Measurements from ENCODE around the gene FNDC7. TPM values are rescaled to one million over a fixed set of nuclear protein-coding genes. Genes with fewer than 3 reads are reported as not detected.

The FNDC7 gene
- total and polyA plus RNA-seq, 10 of the 15 experiments (the other 5 are each of a cell fraction or from before 2014, with no cell fraction given) = not detected

GRCh38 chr1:108785880-108786279 is 73.2 kb downstream of the FNDC7 start (continued):
- TF ChIP-seq IRF4 (IDR thresholded peaks at IDR 0.05; ENCODE audit: low read depth, low read length) (no peak), TBL1XR1 (IDR thresholded peaks at IDR 0.05; ENCODE audit: low read depth, low read length) (no peak), POLR2A (IDR thresholded peaks at IDR 0.05; ENCODE audit: low read depth, low read length) (no peak), TAF1 (IDR thresholded peaks at IDR 0.05; ENCODE audit: borderline replicate concordance, low read depth, low read length) (no peak), ZNF622 (IDR thresholded peaks at IDR 0.05) (no peak), SREBF2 (IDR thresholded peaks at IDR 0.05; ENCODE audit: low read length) (no peak), RB1 (IDR thresholded peaks at IDR 0.05; ENCODE audit: borderline replicate concordance) (no peak), PAX5 (IDR thresholded peaks at IDR 0.05; ENCODE audit: borderline replicate concordance, low read depth, low read length) (no peak)

DNA sequence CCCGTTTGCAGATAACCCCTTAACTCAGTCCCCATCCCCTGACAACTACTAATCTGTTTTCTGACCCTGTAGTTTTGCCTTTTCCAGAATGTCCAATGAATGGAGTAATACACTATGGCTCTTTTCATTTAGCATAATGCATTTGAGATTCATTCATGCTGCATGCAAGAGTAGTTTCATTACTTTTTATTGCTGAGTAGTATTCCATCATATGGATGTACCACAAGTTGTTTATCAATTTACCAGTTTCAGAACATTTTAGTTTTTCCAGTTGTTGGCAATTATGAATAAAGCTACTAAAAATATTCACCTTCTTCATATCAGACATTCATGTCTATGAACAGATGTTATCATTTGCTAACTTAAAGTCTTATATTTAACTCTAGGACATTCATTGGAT is 79.1 kb downstream of the FNDC7 start:
- peaks cover 0 to 3% of the 10 kb centered on the region in 2 experiments; a peak in 1 of 4 replicates for H3K36me3 ChIP-seq (ENCODE audit: control insufficient read depth in 2 of 2, insufficient read depth in 2 of 2, low read length in 1 of 2)
- H3K27ac ChIP-seq (ENCODE audit: control insufficient read depth, insufficient read depth) = no peak overlapping the region
- no peaks in the 10 kb centered on the region for H3K79me2 ChIP-seq (ENCODE audit: control insufficient read depth, insufficient read depth, low read length)
- TF ChIP-seq ZNF687 (IDR thresholded peaks at IDR 0.05) (no peak), SREBF2 (IDR thresholded peaks at IDR 0.05; ENCODE audit: low read length) (no peak), TAF1 (IDR thresholded peaks at IDR 0.05; ENCODE audit: borderline replicate concordance, low read depth, low read length) (no peak), ZBED1 (IDR thresholded peaks at IDR 0.05; ENCODE audit: borderline replicate concordance) (no peak)
- no peak overlapping the region for H3K4me2 ChIP-seq (ENCODE audit: control insufficient read depth, insufficient read depth)
- H3K9ac ChIP-seq (ENCODE audit: control insufficient read depth, insufficient read depth, low read length) = no peak overlapping the region
- no peaks in the 10 kb centered on the region for H4K20me1 ChIP-seq (ENCODE audit: control insufficient read depth, insufficient read depth)
- RAD21 ChIA-PET (ENCODE audit: unreplicated experiment) = no interaction called here
- H3K27me3 ChIP-seq (replicated peaks in 1 of 2; ENCODE audit: control insufficient read depth in 2 of 2, insufficient read depth in 2 of 2, low read length in 1 of 2) = no peaks in the 10 kb centered on the region
- no TSS peak for BruUV-seq (replicated peaks)
- H3K4me3 ChIP-seq = no peak overlapping the region
- DNase-seq (ENCODE audit: low read depth, low spot score) (no peak), FAIRE-seq (no peak), ATAC-seq (no peak)
- 11% methylated on average over 1 of the region's 1 CpG for WGBS (ENCODE audit: insufficient coverage, insufficient replicate concordance, low lambda C conversion rate, missing lambda C conversion rate)
- peaks cover 7% of the 10 kb centered on the region; the same call in 2 of the 3 replicates for H3K9me3 ChIP-seq (replicated peaks; ENCODE audit: control insufficient read depth, insufficient read depth, low read length)
- in situ Hi-C loops (cut with MboI) (no loop called here), intact Hi-C loops (cut with micrococcal nuclease; ENCODE audit: unreplicated experiment) (no loop called here)
- POLR2A ChIA-PET = no interaction called here
- no peaks in the 10 kb centered on the region for H3K4me1 ChIP-seq (ENCODE audit: control insufficient read depth, insufficient read depth, low read length)
- CTCF ChIA-PET = no interaction called here
- no peak overlapping the region for H2AFZ ChIP-seq (ENCODE audit: control insufficient read depth, low read depth, low read length)
- SMC1A ChIA-PET (ENCODE audit: uncharacterized antibody, unreplicated experiment) = no interaction called here

Other genes with a start within 250 kb of the FNDC7 start
- gene EEIG2, start 152.8 kb upstream of the FNDC7 start, total RNA-seq (2014; rRNA removed) = 14.3 and 16.7 TPM in 2 replicates
- gene EEIG2, start 152.8 kb upstream of the FNDC7 start, total RNA-seq (2014; rRNA removed; fragmentation: Illumina TruSeq; extraction: Trizol) = 16.2 and 17.4 TPM in 2 replicates
- gene EEIG2, start 152.8 kb upstream of the FNDC7 start, total RNA-seq (2021) = 16.2 and 17.2 TPM in 2 replicates
- 8.1 and 12.1 TPM in 2 replicates for gene EEIG2, start 152.8 kb upstream of the FNDC7 start, polyA plus RNA-seq (2011; rRNA removed)
- gene EEIG2, start 152.8 kb upstream of the FNDC7 start, polyA plus RNA-seq (2014; fragmentation: Illumina TruSeq; extraction: Trizol) = 12.3 and 19.1 TPM in 2 replicates
- 1 to 10 TPM; 3.5 to 4.9 TPM for gene EEIG2, start 152.8 kb upstream of the FNDC7 start, polyA plus RNA-seq (2014; fragmentation: Nextera tagmentation; extraction: Ambion mirVana)
- 8.0 and 11.5 TPM in 2 replicates for gene EEIG2, start 152.8 kb upstream of the FNDC7 start, polyA plus RNA-seq (2014; rRNA removed)
- 1 to 10 TPM; 1.4 to 1.5 TPM for gene EEIG2, start 152.8 kb upstream of the FNDC7 start, polyA plus RNA-seq (2016; fragmentation: Nextera tagmentation; extraction: Ambion mirVana)
- 8.1 and 9.0 TPM in 2 replicates for gene HENMT1, start 51.8 kb upstream of the FNDC7 start, total RNA-seq (2014; rRNA removed)
- 10.1 and 10.5 TPM in 2 replicates for gene HENMT1, start 51.8 kb upstream of the FNDC7 start, total RNA-seq (2014; rRNA removed; fragmentation: Illumina TruSeq; extraction: Trizol)
- gene HENMT1, start 51.8 kb upstream of the FNDC7 start, total RNA-seq (2021) = 6.0 and 8.3 TPM in 2 replicates
- gene HENMT1, start 51.8 kb upstream of the FNDC7 start, polyA plus RNA-seq (2011; rRNA removed) = 4.4 and 7.3 TPM in 2 replicates
- gene HENMT1, start 51.8 kb upstream of the FNDC7 start, polyA plus RNA-seq (2014; fragmentation: Illumina TruSeq; extraction: Trizol) = 10.7 and 13.6 TPM in 2 replicates
- 10 to 100 TPM; 13.6 to 15.2 TPM for gene HENMT1, start 51.8 kb upstream of the FNDC7 start, polyA plus RNA-seq (2014; fragmentation: Nextera tagmentation; extraction: Ambion mirVana)
- 7.1 and 8.7 TPM in 2 replicates for gene HENMT1, start 51.8 kb upstream of the FNDC7 start, polyA plus RNA-seq (2014; rRNA removed)
- gene HENMT1, start 51.8 kb upstream of the FNDC7 start, polyA plus RNA-seq (2016; fragmentation: Nextera tagmentation; extraction: Ambion mirVana) = 10 to 100 TPM; 13.0 to 15.6 TPM
- 35.6 and 37.8 TPM in 2 replicates for gene PRPF38B, start 20.6 kb upstream of the FNDC7 start, total RNA-seq (2014; rRNA removed)
- gene PRPF38B, start 20.6 kb upstream of the FNDC7 start, total RNA-seq (2014; rRNA removed; fragmentation: Illumina TruSeq; extraction: Trizol) = 47.5 and 49.2 TPM in 2 replicates
- 37.2 and 40.7 TPM in 2 replicates for gene PRPF38B, start 20.6 kb upstream of the FNDC7 start, total RNA-seq (2021)
- gene PRPF38B, start 20.6 kb upstream of the FNDC7 start, polyA plus RNA-seq (2011; rRNA removed) = 72.1 and 107 TPM in 2 replicates
- 79.2 and 107 TPM in 2 replicates for gene PRPF38B, start 20.6 kb upstream of the FNDC7 start, polyA plus RNA-seq (2014; fragmentation: Illumina TruSeq; extraction: Trizol)
- gene PRPF38B, start 20.6 kb upstream of the FNDC7 start, polyA plus RNA-seq (2014; fragmentation: Nextera tagmentation; extraction: Ambion mirVana) = 10 to 100 TPM; 32.9 to 37.9 TPM
- 65.8 and 69.0 TPM in 2 replicates for gene PRPF38B, start 20.6 kb upstream of the FNDC7 start, polyA plus RNA-seq (2014; rRNA removed)
- gene PRPF38B, start 20.6 kb upstream of the FNDC7 start, polyA plus RNA-seq (2016; fragmentation: Nextera tagmentation; extraction: Ambion mirVana) = 10 to 100 TPM; 48.1 to 53.8 TPM
- 19.6 and 25.6 TPM in 2 replicates for gene STXBP3, start 33.8 kb downstream of the FNDC7 start, total RNA-seq (2014; rRNA removed)
- 29.3 and 35.1 TPM in 2 replicates for gene STXBP3, start 33.8 kb downstream of the FNDC7 start, total RNA-seq (2014; rRNA removed; fragmentation: Illumina TruSeq; extraction: Trizol)
- gene STXBP3, start 33.8 kb downstream of the FNDC7 start, total RNA-seq (2021) = 20.3 and 26.6 TPM in 2 replicates
- gene STXBP3, start 33.8 kb downstream of the FNDC7 start, polyA plus RNA-seq (2011; rRNA removed) = 28.8 and 49.6 TPM in 2 replicates
- gene STXBP3, start 33.8 kb downstream of the FNDC7 start, polyA plus RNA-seq (2014; fragmentation: Illumina TruSeq; extraction: Trizol) = 26.4 and 31.5 TPM in 2 replicates
- 10 to 100 TPM; 21.7 to 23.6 TPM for gene STXBP3, start 33.8 kb downstream of the FNDC7 start, polyA plus RNA-seq (2014; fragmentation: Nextera tagmentation; extraction: Ambion mirVana)
- 21.1 and 28.2 TPM in 2 replicates for gene STXBP3, start 33.8 kb downstream of the FNDC7 start, polyA plus RNA-seq (2014; rRNA removed)
- gene STXBP3, start 33.8 kb downstream of the FNDC7 start, polyA plus RNA-seq (2016; fragmentation: Nextera tagmentation; extraction: Ambion mirVana) = 10 to 100 TPM; 31.7 to 33.2 TPM
- gene AKNAD1, start 144.2 kb downstream of the FNDC7 start, total RNA-seq (2014; rRNA removed) = 0.33 TPM in 1 of 2 replicates, not detected in the other
- not detected in 2 replicates for gene AKNAD1, start 144.2 kb downstream of the FNDC7 start, total RNA-seq (2014; rRNA removed; fragmentation: Illumina TruSeq; extraction: Trizol)
- gene AKNAD1, start 144.2 kb downstream of the FNDC7 start, total RNA-seq (2021) = not detected in 2 replicates
- not detected in 2 replicates for gene AKNAD1, start 144.2 kb downstream of the FNDC7 start, polyA plus RNA-seq (2011; rRNA removed)
- gene AKNAD1, start 144.2 kb downstream of the FNDC7 start, polyA plus RNA-seq (2014; fragmentation: Illumina TruSeq; extraction: Trizol) = 0.10 and 1.4 TPM in 2 replicates
- under 1 TPM; 0.05 to 0.13 TPM for gene AKNAD1, start 144.2 kb downstream of the FNDC7 start, polyA plus RNA-seq (2014; fragmentation: Nextera tagmentation; extraction: Ambion mirVana)
- gene AKNAD1, start 144.2 kb downstream of the FNDC7 start, polyA plus RNA-seq (2014; rRNA removed) = 0.11 TPM in 1 of 2 replicates, not detected in the other
- gene AKNAD1, start 144.2 kb downstream of the FNDC7 start, polyA plus RNA-seq (2016; fragmentation: Nextera tagmentation; extraction: Ambion mirVana) = not detected
- gene GPSM2, start 164.1 kb downstream of the FNDC7 start, total RNA-seq (2014; rRNA removed) = 19.1 and 19.6 TPM in 2 replicates
- 21.2 and 23.0 TPM in 2 replicates for gene GPSM2, start 164.1 kb downstream of the FNDC7 start, total RNA-seq (2014; rRNA removed; fragmentation: Illumina TruSeq; extraction: Trizol)
- gene GPSM2, start 164.1 kb downstream of the FNDC7 start, total RNA-seq (2021) = 14.8 and 19.2 TPM in 2 replicates
- gene GPSM2, start 164.1 kb downstream of the FNDC7 start, polyA plus RNA-seq (2011; rRNA removed) = 16.1 and 25.7 TPM in 2 replicates
- gene GPSM2, start 164.1 kb downstream of the FNDC7 start, polyA plus RNA-seq (2014; fragmentation: Illumina TruSeq; extraction: Trizol) = 19.7 and 23.2 TPM in 2 replicates
- gene GPSM2, start 164.1 kb downstream of the FNDC7 start, polyA plus RNA-seq (2014; fragmentation: Nextera tagmentation; extraction: Ambion mirVana) = 1 to 10 TPM; 3.5 to 4.5 TPM
- gene GPSM2, start 164.1 kb downstream of the FNDC7 start, polyA plus RNA-seq (2014; rRNA removed) = 10.5 and 11.8 TPM in 2 replicates
- 10 to 100 TPM; 20.5 to 21.2 TPM for gene GPSM2, start 164.1 kb downstream of the FNDC7 start, polyA plus RNA-seq (2016; fragmentation: Nextera tagmentation; extraction: Ambion mirVana)